ENCODE data around the gene USP46. TPM values are rescaled to one million over a fixed set of nuclear protein-coding genes. Genes with fewer than 3 reads are reported as not detected.

Gene USP46
- total and polyA plus RNA-seq, 12 donors = 4.8 to 113 (median 65.8) TPM

DNA sequence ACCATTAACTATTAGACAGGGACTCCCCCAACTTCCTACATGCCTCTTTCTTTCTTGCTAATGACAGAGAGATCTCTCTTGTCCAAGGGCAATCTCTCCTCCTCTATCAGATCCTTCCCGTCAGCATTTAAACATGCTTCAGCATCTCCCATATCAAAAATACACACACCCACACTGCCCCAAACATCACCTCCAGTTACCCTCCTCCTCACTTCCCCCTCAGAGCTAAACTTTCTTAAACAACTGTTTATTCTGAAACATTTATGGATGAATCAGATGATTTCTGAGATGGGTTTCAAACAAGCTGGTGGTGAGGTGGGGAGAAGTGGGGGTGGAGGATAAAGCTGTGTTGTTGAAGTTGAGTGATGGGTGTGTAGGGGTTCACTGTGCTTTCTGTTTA lies 23.5 kb downstream of the USP46 start:
- Histone ChIP-seq H3K27me3 (no peaks in the 10 kb centered on the region), H3K9me3 (no peaks in the 10 kb centered on the region), H3K4me1 (peaks cover 0 to 56% (median 20%) of the 10 kb centered on the region in 9 donors), H3K27ac (no peak overlapping the region), H3K4me3 (no peak overlapping the region), H3K36me3 (peaks cover 0 to 1% (median 0%) of the 10 kb centered on the region in 9 donors)
- no peak for ATAC-seq
- no peak for TF ChIP-seq CTCF (IDR thresholded peaks at IDR 0.05)
- no peak for DNase-seq
- intact Hi-C loops (cut with DNase I) = no loop called here
- WGBS, 2 donors = 82 to 83% methylated on average over 1 of the region's 1 CpG

DNA sequence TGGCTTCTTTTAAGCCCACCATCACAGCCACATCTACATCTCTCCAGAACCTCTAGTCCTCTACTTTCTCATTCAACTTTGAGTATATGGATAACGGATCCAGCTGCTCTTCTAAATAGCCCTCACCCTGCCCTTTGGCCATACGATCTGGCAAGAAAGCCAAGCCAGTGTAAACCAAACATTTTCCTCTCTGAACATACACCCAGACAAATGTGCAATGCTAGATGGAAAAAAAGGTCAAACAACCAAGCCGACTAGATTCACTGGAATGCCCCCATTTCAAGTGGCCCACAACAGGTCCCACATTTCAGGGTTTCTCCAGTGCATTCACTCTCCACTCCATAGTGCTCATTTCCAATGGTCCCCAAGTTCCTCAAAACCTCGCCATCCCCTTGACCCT lies 24.0 kb downstream of the USP46 start:
- Histone ChIP-seq H3K27ac (no peak overlapping the region), H3K4me3 (no peak overlapping the region), H3K4me1 (peaks cover 0 to 52% (median 16%) of the 10 kb centered on the region in 9 donors), H3K9me3 (no peaks in the 10 kb centered on the region), H3K36me3 (peaks cover 0 to 6% (median 0%) of the 10 kb centered on the region in 9 donors), H3K27me3 (no peaks in the 10 kb centered on the region)
- no peak for TF ChIP-seq CTCF (IDR thresholded peaks at IDR 0.05)
- DNase-seq = no peak
- ATAC-seq = no peak
- intact Hi-C loops (cut with DNase I) = no loop called here
- WGBS, 2 donors = 85% methylated on average over 4 of the region's 4 CpGs

DNA sequence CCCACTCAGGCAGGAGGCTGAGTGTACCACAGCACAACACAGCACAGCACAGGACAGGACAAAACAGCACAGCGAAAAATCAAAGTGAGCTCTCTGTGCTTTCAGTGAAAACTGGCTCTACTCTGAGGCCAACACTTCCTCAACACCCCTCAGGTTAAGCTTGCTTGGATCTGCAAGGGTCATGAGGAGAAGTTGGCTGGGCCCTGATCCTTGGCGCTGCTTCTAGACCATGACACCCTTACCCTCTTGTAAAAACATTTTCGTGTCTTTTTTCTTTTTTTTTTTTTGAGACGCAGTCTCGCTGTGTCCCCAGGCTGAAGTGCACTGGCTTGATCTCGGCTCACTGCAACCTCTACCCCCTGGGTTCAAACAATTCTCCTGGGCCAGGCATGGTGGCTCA lies 25.3 kb downstream of the USP46 start:
- intact Hi-C loops (cut with DNase I) = no loop called here
- DNase-seq = no peak
- TF ChIP-seq CTCF (IDR thresholded peaks at IDR 0.05) = no peak
- no peak for ATAC-seq
- 90 to 98% methylated on average over 6 of the region's 6 CpGs for WGBS, 2 donors
- Histone ChIP-seq H3K36me3 (peaks cover 0 to 11% (median 0%) of the 10 kb centered on the region in 9 donors), H3K27me3 (no peaks in the 10 kb centered on the region), H3K4me3 (no peak overlapping the region), H3K4me1 (peaks cover 0 to 49% (median 12%) of the 10 kb centered on the region in 9 donors), H3K27ac (no peak overlapping the region), H3K9me3 (no peaks in the 10 kb centered on the region)

DNA sequence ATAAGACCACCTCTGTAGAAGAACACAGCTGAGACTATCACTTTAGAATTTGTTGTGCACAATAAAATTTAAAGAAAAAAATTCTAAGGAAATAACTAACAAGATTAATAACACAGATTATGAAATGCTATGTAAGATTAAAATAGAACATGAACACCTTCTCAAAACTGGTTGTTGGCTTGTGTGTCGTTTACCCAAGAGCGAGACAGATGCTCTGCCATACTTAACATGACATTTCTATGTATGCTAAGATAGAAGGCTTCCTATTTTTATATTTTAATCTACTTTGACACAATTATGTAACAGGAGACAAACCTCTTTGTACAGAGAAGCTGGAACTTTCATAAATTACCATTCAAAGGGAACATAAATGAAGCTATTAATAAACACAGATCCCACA lies 30.1 kb downstream of the USP46 start:
- ATAC-seq = peak in 2 of 8 donors; percentile 52 to 56
- WGBS, 2 donors = 47 to 68% methylated on average over 2 of the region's 2 CpGs

More for the DNA sequence above, 30.1 kb downstream of the USP46 start:
- peak overlapping the region in 5 of 10 donors; percentile 27 to 44 (median 33) for H3K27ac ChIP-seq
- no peak for TF ChIP-seq CTCF (IDR thresholded peaks at IDR 0.05)
- DNase-seq = no peak
- H3K4me3 ChIP-seq = no peak overlapping the region
- peaks cover 0 to 48% (median 8%) of the 10 kb centered on the region in 9 donors for H3K36me3 ChIP-seq
- H3K9me3 ChIP-seq = no peaks in the 10 kb centered on the region
- peaks cover 0 to 41% (median 15%) of the 10 kb centered on the region in 9 donors for H3K4me1 ChIP-seq
- no peaks in the 10 kb centered on the region for H3K27me3 ChIP-seq
- intact Hi-C loops (cut with DNase I) = loop anchor here in 1 of 10 donors (10.0 kb wide), 1 partner anchor 356 kb away; no protein-coding TSS in a partner anchor
